HepG2 (cell line): ENCODE data around the gene VCPKMT. TPM values are rescaled to one million over a fixed set of nuclear protein-coding genes. Genes with fewer than 3 reads are reported as not detected.
A peak's percentile ranks its signal among the peaks of the same experiment; 100 is the strongest.

Experiments
- CBX2 ChIP-seq, 2 experiments: fragments of 200-600 bp in 1 of 2; sonication (generic); formaldehyde crosslinking in 1 of 2; IDR thresholded peaks; 2 replicates each; pipeline versions ENCODE4 v1.7.0 to v1.8.1; 2018 to 2022; ENCODE audit warnings: low read depth in 2 of 2, low read length in 1 of 2, mild to moderate bottlenecking in 1 of 2, missing genetic modification reagents in 1 of 2
- CEBPG ChIP-seq: IDR thresholded peaks from 2 replicates; pipeline ENCODE4 v1.6.1; 2016
- DR1 ChIP-seq: sonication (generic); formaldehyde crosslinking; IDR thresholded peaks from 2 replicates; pipeline ENCODE4 v1.8.0; 2021; ENCODE audit warnings: mild to moderate bottlenecking, missing genetic modification reagents, inconsistent platforms
- HDAC2 ChIP-seq: sonication (generic); formaldehyde crosslinking; IDR thresholded peaks from 2 replicates; pipeline ENCODE4 v1.4.0; 2020; ENCODE audit warnings: missing genetic modification reagents
- HIVEP1 ChIP-seq: sonication (generic); formaldehyde crosslinking; IDR thresholded peaks from 2 replicates; pipeline ENCODE4 v1.4.0; 2020; ENCODE audit warnings: mild to moderate bottlenecking, missing genetic modification reagents
- KDM5B ChIP-seq: sonication (generic); formaldehyde crosslinking; IDR thresholded peaks from 2 replicates; pipeline ENCODE4 v1.4.0; 2020; ENCODE audit warnings: missing genetic modification reagents, mild to moderate bottlenecking, borderline replicate concordance
- MLX ChIP-seq: IDR thresholded peaks from 2 replicates; pipeline ENCODE4 v1.6.1; 2016
- NCOA2 ChIP-seq: sonication (generic); formaldehyde crosslinking; IDR thresholded peaks from 2 replicates; pipeline ENCODE4 v1.8.0; 2022; ENCODE audit warnings: inconsistent platforms
- PRMT3 ChIP-seq: sonication (generic); formaldehyde crosslinking; IDR thresholded peaks from 2 replicates; pipeline ENCODE4 v1.8.1; 2022; ENCODE audit warnings: low read depth, mild to moderate bottlenecking, moderate library complexity, missing genetic modification reagents, borderline replicate concordance
- RBFOX2 ChIP-seq: fragments of 200-400 bp; formaldehyde crosslinking; IDR thresholded peaks from 2 replicates; pipeline ENCODE4 v1.6.1; 2017; ENCODE audit warnings: low read depth, mild to moderate bottlenecking, low read length
- RFX5 ChIP-seq: IDR thresholded peaks from 2 replicates; pipeline ENCODE4 v1.6.1; 2011; ENCODE audit warnings: low read depth, low read length, improper control_type of control experiment
- SUZ12 ChIP-seq: fragments of 150-350 bp; IDR thresholded peaks from 2 replicates; pipeline ENCODE4 v1.6.1; 2014; ENCODE audit warnings: low read depth, low read length
- TEAD2 ChIP-seq: sonication (generic); formaldehyde crosslinking; IDR thresholded peaks from 2 replicates; pipeline ENCODE4 v1.9.0; 2021; ENCODE audit warnings: missing genetic modification reagents
- TERF1 ChIP-seq: sonication (generic); formaldehyde crosslinking; IDR thresholded peaks from 2 replicates; pipeline ENCODE4 v1.8.0; 2022; ENCODE audit warnings: mild to moderate bottlenecking, missing genetic modification reagents, moderate library complexity
- ZNF121 ChIP-seq: sonication (generic); formaldehyde crosslinking; IDR thresholded peaks from 2 replicates; pipeline ENCODE4 v1.5.0; 2020; ENCODE audit warnings: mild to moderate bottlenecking, missing genetic modification reagents
- ZNF136 ChIP-seq: sonication (generic); formaldehyde crosslinking; IDR thresholded peaks from 2 replicates; pipeline ENCODE4 v1.8.1; 2022; ENCODE audit warnings: low read depth, mild to moderate bottlenecking, moderate library complexity, missing genetic modification reagents
- ZNF235 ChIP-seq: sonication (generic); formaldehyde crosslinking; IDR thresholded peaks from 2 replicates; pipeline ENCODE4 v1.8.1; 2023; ENCODE audit warnings: mild to moderate bottlenecking, missing genetic modification reagents, borderline replicate concordance
- ZNF292 ChIP-seq: sonication (generic); formaldehyde crosslinking; IDR thresholded peaks from 2 replicates; pipeline ENCODE4 v1.8.1; 2022; ENCODE audit warnings: mild to moderate bottlenecking, low read depth, missing genetic modification reagents, borderline replicate concordance
- ZNF512B ChIP-seq: sonication (generic); formaldehyde crosslinking; IDR thresholded peaks from 2 replicates; pipeline ENCODE4 v1.5.1; 2020; ENCODE audit warnings: missing genetic modification reagents, mild to moderate bottlenecking, borderline replicate concordance
- ZNF713 ChIP-seq: sonication (generic); formaldehyde crosslinking; IDR thresholded peaks from 2 replicates; pipeline ENCODE4 v1.4.0; 2020; ENCODE audit warnings: mild to moderate bottlenecking, missing genetic modification reagents
- ZNF850 ChIP-seq: sonication (generic); formaldehyde crosslinking; conservative IDR thresholded peaks from 2 replicates; pipeline ENCODE4 v1.9.0; 2021; ENCODE audit warnings: mild to moderate bottlenecking, missing genetic modification reagents
- ZXDC ChIP-seq: sonication (generic); formaldehyde crosslinking; IDR thresholded peaks from 2 replicates; pipeline ENCODE4 v1.5.0; 2020; ENCODE audit warnings: mild to moderate bottlenecking, missing genetic modification reagents
- polyA plus RNA-seq, 8 experiments: library from polyadenylated mRNA; depleted of rRNA in 3 of 8; stranded (reverse) in 7 of 8; unstranded in 1 of 8; fragments of >200 nt; fragmentation: Illumina TruSeq in 4 of 8; extraction: Trizol in 4 of 8; gene quantifications; 2 replicates each; pipeline versions ENCODE4 v1.2.1 to v1.2.3, GENCODE V29; 2011 to 2016; ENCODE audit warnings: low read depth in 4 of 8, missing spikeins in 1 of 8, mixed read lengths in 1 of 8; ENCODE audit not compliant: insufficient read depth in 1 of 8
- total RNA-seq, 5 experiments: library from RNA; depleted of rRNA; stranded (reverse); fragments of >200 nt; fragmentation: Illumina TruSeq; extraction: Trizol; gene quantifications; 2 replicates each; pipeline ENCODE4 v1.2.3, GENCODE V29; 2016; ENCODE audit warnings: low read depth in 1 of 5

VCPKMT gene
- total and polyA plus RNA-seq, 2 of the 13 experiments (the other 11 are each of a cell fraction or from before 2014, with no cell fraction given) = 3.9 to 5.4 TPM

GRCh38 chr14:50067723-50068495 lies 48.5 kb downstream of the VCPKMT start (continued):
- no peak for TF ChIP-seq ZNF121
- no peak for TF ChIP-seq RFX5
- no peak for TF ChIP-seq PRMT3 (CRISPR knock-in tag)
- no peak for TF ChIP-seq MLX
- no peak; the same call in 1 of the 2 replicates for TF ChIP-seq ZNF136
- TF ChIP-seq CBX2 (IDR thresholded peaks at IDR 0.05; ENCODE audit: low read depth, low read length) = no peak
- TF ChIP-seq CBX2 (CRISPR knock-in tag; IDR thresholded peaks at IDR 0.05; ENCODE audit: low read depth) = no peak
- TF ChIP-seq ZNF512B (CRISPR knock-in tag) = no peak
- TF ChIP-seq ZNF713 (CRISPR knock-in tag) = no peak
- no peak for TF ChIP-seq KDM5B (CRISPR knock-in tag)
- TF ChIP-seq DR1 (CRISPR knock-in tag) = no peak
- TF ChIP-seq ZXDC (CRISPR knock-in tag) = no peak
- TF ChIP-seq HIVEP1 (CRISPR knock-in tag) = no peak
- TF ChIP-seq SUZ12 = no peak
- TF ChIP-seq ZNF235 (CRISPR knock-in tag) = no peak
- no peak for TF ChIP-seq ZNF850 (CRISPR knock-in tag)
- peak; percentile 27; the same call in 1 of the 2 replicates for TF ChIP-seq NCOA2
- no peak for TF ChIP-seq CEBPG
- no peak for TF ChIP-seq TERF1 (CRISPR knock-in tag)
- TF ChIP-seq HDAC2 = 0 out of 2 replicates have a peak, but pooled peaks have one; percentile 30
- TF ChIP-seq TEAD2 (CRISPR knock-in tag) = no peak
- no peak for TF ChIP-seq RBFOX2
- TF ChIP-seq ZNF292 = 0 out of 2 replicates have a peak, but pooled peaks have one; percentile 35
